Kidney (tissue), 14 donors: Measurements from ENCODE around the gene SRRM1. TPM values are rescaled to one million over a fixed set of nuclear protein-coding genes. Genes with fewer than 3 reads are reported as not detected.

ENCODE experiments used
- DNase-seq, 5 donors: peaks; one replicate each; pipeline ENCODE4 v3.0.0-alpha.2; 2013 to 2020
- FAIRE-seq: peaks from 2 replicates; lab custom pipeline; 2012; peaks lifted over from hg19 to GRCh38; lab: Jason Lieb, UNC
- H3K27ac ChIP-seq, 2 donors: one replicate each; pipeline ENCODE4 v1.7.0; 2013; ENCODE audit warnings: low read depth in 2 of 2, low read length in 2 of 2, inconsistent platforms in 1 of 2
- H3K27me3 ChIP-seq: one replicate; pipeline ENCODE4 v1.7.1; 2013; ENCODE audit warnings: low read length, inconsistent platforms; ENCODE audit not compliant: control insufficient read depth, insufficient read depth
- H3K36me3 ChIP-seq, 3 donors: one replicate each; pipeline versions ENCODE4 v1.7.0 to v1.7.1; 2013; ENCODE audit warnings: low read length in 3 of 3, control low read depth in 1 of 3, inconsistent platforms in 1 of 3; ENCODE audit not compliant: insufficient read depth in 3 of 3, control insufficient read depth in 2 of 3
- H3K4me1 ChIP-seq, 3 donors: one replicate each; pipeline versions ENCODE4 v1.7.0 to v1.7.1; 2013; ENCODE audit warnings: low read length in 3 of 3, inconsistent platforms in 1 of 3, low read depth in 1 of 3; ENCODE audit not compliant: control insufficient read depth in 2 of 3, insufficient read depth in 2 of 3
- H3K4me3 ChIP-seq, 3 donors: one replicate each; pipeline versions ENCODE4 v1.7.0 to v1.8.1; 2013; ENCODE audit warnings: low read length in 3 of 3, control low read depth in 1 of 3, inconsistent platforms in 1 of 3
- H3K9ac ChIP-seq, 3 donors: one replicate each; pipeline versions ENCODE4 v1.7.0 to v1.7.1; 2013; ENCODE audit warnings: low read length in 3 of 3, control low read depth in 1 of 3, inconsistent platforms in 1 of 3
- H3K9me3 ChIP-seq, 3 donors: one replicate each; pipeline versions ENCODE4 v1.7.0 to v1.7.1; 2013; ENCODE audit warnings: low read length in 3 of 3, control low read depth in 1 of 3, inconsistent platforms in 1 of 3; ENCODE audit not compliant: control insufficient read depth in 2 of 3, insufficient read depth in 1 of 3
- intact Hi-C: fragments of 100-400 bp; cut with DNase I; formaldehyde crosslinking; loops from one replicate; pipeline ENCODE4 v1.11.1; 2022
- polyA plus RNA-seq: library from polyadenylated mRNA; stranded (reverse); fragments of 350-450 nt; fragmentation: Illumina TruSeq; extraction: RNeasy Lipid Tissue Mini Kit (QIAGEN cat#74804); gene quantifications from one replicate; pipeline ENCODE4 v1.2.3, GENCODE V29; 2014; ENCODE audit warnings: low read depth, low replicate concordance; ENCODE audit not compliant: insufficient read depth
- total RNA-seq: library from RNA; stranded (reverse); fragmentation: NEBNext Ultra II Directional; extraction: Animal tissue kit (Norgen Biotek cat#: 25700); gene quantifications from one replicate; pipeline ENCODE4 v1.2.1, GENCODE V29; 2021
- TF ChIP-seq, protein P1 (sequence below): IDR thresholded peaks from 3 replicates; pipeline ENCODE4 v1.5.1; 2012; ENCODE audit warnings: mild to moderate bottlenecking, moderate library complexity, borderline replicate concordance; ENCODE audit not compliant: insufficient read depth; ENCODE audit errors: extremely low read depth
- donor health status: control.
- donor health status: control.
- donor health status: control.
- donor health status: control.
- donor health status: control.
- donor health status: DM: yes; HTN: yes; CAD: no.
- donor health status: Normal renal cell carcinoma (clear cell type).

SRRM1 gene
- total and polyA plus RNA-seq, 2 donors from 2014 or later: 21.1 to 123 TPM

DNA sequence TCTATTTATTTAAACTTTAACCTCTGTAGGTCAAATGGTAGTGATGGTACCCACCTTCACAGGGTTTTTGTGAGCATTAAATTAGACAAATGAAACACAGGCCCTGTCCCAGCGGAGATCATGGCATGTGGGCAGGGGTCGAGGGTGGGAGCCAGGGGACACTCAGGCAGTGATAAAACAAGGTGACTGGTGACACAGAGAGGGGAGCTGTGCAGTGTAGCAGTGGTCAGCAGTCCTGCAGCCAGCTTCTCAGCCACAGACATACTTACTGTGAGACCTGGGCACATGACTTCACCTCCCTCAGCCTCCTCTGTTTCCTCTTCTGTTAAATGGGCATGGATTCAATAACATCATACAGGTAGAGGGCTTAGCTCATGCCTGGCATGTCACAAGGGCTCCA is 44.9 kb downstream of the SRRM1 start:
- DNase-seq: no peak
- Histone ChIP-seq H3K27ac (no peak overlapping the region), H3K4me1 (peaks cover 0 to 4% (median 0%) of the 10 kb centered on the region in 3 donors), H3K4me3 (no peak overlapping the region), H3K27me3 (no peaks in the 10 kb centered on the region), H3K36me3 (no peaks in the 10 kb centered on the region), H3K9ac (no peak overlapping the region), H3K9me3 (no peaks in the 10 kb centered on the region)
- TF ChIP-seq, protein P1, sequence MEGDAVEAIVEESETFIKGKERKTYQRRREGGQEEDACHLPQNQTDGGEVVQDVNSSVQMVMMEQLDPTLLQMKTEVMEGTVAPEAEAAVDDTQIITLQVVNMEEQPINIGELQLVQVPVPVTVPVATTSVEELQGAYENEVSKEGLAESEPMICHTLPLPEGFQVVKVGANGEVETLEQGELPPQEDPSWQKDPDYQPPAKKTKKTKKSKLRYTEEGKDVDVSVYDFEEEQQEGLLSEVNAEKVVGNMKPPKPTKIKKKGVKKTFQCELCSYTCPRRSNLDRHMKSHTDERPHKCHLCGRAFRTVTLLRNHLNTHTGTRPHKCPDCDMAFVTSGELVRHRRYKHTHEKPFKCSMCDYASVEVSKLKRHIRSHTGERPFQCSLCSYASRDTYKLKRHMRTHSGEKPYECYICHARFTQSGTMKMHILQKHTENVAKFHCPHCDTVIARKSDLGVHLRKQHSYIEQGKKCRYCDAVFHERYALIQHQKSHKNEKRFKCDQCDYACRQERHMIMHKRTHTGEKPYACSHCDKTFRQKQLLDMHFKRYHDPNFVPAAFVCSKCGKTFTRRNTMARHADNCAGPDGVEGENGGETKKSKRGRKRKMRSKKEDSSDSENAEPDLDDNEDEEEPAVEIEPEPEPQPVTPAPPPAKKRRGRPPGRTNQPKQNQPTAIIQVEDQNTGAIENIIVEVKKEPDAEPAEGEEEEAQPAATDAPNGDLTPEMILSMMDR: no peak
- intact Hi-C loops: no loop called here
- FAIRE-seq: no peak

DNA sequence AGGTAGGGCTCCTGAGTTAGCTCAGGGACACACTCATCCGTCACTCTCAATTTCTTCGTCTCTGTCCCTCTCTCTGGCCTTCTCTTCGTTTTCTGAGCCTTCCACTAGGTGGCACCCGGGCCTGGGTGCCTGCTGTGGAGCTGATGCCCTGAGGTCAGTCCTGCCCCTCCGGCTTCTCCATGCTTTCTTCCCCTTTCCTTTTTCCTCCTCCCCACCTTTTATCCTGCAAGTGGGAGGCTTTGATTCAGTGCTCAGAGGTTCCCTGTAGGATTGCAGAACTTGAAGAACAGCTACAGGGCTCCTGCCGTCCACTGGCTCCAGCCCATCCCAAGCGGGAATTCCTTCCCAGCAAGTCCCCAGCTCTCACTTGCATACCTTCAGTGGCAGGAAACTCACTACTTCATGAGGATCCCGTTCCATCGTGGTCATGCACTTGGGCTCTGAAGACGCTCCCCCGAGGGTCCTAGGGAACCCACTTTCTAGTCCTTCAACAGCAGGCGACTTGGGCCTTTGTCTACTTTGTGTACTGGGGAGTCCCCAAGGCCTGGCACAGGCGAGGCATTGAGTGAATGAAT is 45.6 kb downstream of the SRRM1 start:
- no peaks in the 10 kb centered on the region for H3K27me3 ChIP-seq
- no peaks in the 10 kb centered on the region for H3K36me3 ChIP-seq
- no peak overlapping the region for H3K9ac ChIP-seq
- DNase-seq (peak; percentile 73 to 89 (median 84)), FAIRE-seq (no peak)
- intact Hi-C loops: no loop called here
- TF ChIP-seq, protein P1: peak; percentile 89
- no peaks in the 10 kb centered on the region for H3K9me3 ChIP-seq
- H3K27ac ChIP-seq: no peak overlapping the region
- no peak overlapping the region for H3K4me3 ChIP-seq
- peaks cover 0 to 4% (median 0%) of the 10 kb centered on the region in 3 donors for H3K4me1 ChIP-seq

DNA sequence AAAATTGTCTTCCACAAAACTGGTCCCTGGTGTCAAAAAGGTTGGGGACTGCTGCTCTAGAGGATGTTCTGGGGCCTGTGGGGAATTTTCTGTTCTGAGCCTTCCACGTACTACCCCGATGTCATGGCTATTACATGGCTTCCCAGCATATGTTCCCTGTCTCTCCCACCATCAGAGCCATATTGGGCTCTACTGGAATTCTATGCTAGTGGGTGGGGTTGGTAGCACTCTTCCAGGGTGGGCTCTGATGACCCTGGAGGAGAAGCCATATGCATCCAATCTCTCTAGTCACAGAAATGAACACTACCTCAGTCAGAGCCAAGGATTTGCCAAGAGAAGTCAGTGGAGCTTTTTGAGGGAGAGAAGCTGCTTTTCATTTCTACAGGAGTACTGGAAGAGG is 47.9 kb downstream of the SRRM1 start:
- Histone ChIP-seq H3K4me1 (peaks cover 0 to 12% (median 0%) of the 10 kb centered on the region in 3 donors), H3K9ac (no peak overlapping the region), H3K27me3 (no peaks in the 10 kb centered on the region), H3K36me3 (no peaks in the 10 kb centered on the region), H3K9me3 (no peaks in the 10 kb centered on the region), H3K4me3 (no peak overlapping the region), H3K27ac (no peak overlapping the region)
- TF ChIP-seq, protein P1: no peak
- no peak for DNase-seq
- intact Hi-C loops: no loop called here
- FAIRE-seq: no peak
